ENCODE measurements around the gene TSHZ1.

TSHZ1 gene

GRCh38 chr18:75216212-75216910, 5.8 kb downstream of the TSHZ1 start:
- in situ Hi-C loops (cut with HindIII; ENCODE audit: low pct_ligation_motif_present, low sequenced_read_pairs): no loop called here
- Histone ChIP-seq H3K27ac (no peak overlapping the region), H3K27me3 (replicated peaks) (no peaks in the 10 kb centered on the region), H3K36me3 (replicated peaks) (no peaks in the 10 kb centered on the region), H3K4me3 (ENCODE audit: low read depth, low read length) (no peak overlapping the region)
- TF ChIP-seq, protein P1, sequence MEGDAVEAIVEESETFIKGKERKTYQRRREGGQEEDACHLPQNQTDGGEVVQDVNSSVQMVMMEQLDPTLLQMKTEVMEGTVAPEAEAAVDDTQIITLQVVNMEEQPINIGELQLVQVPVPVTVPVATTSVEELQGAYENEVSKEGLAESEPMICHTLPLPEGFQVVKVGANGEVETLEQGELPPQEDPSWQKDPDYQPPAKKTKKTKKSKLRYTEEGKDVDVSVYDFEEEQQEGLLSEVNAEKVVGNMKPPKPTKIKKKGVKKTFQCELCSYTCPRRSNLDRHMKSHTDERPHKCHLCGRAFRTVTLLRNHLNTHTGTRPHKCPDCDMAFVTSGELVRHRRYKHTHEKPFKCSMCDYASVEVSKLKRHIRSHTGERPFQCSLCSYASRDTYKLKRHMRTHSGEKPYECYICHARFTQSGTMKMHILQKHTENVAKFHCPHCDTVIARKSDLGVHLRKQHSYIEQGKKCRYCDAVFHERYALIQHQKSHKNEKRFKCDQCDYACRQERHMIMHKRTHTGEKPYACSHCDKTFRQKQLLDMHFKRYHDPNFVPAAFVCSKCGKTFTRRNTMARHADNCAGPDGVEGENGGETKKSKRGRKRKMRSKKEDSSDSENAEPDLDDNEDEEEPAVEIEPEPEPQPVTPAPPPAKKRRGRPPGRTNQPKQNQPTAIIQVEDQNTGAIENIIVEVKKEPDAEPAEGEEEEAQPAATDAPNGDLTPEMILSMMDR (IDR thresholded peaks at IDR 0.05; ENCODE audit: low read depth, low read length, missing control alignments): no peak
- no peak for DNase-seq

GRCh38 chr18:75216911-75217689, 6.5 kb downstream of the TSHZ1 start:
- no peak for DNase-seq
- Histone ChIP-seq H3K27me3 (replicated peaks) (no peaks in the 10 kb centered on the region), H3K4me3 (ENCODE audit: low read depth, low read length) (no peak overlapping the region), H3K27ac (no peak overlapping the region), H3K36me3 (replicated peaks) (no peaks in the 10 kb centered on the region)
- in situ Hi-C loops (cut with HindIII; ENCODE audit: low pct_ligation_motif_present, low sequenced_read_pairs): no loop called here
- TF ChIP-seq, protein P1 (IDR thresholded peaks at IDR 0.05; ENCODE audit: low read depth, low read length, missing control alignments): no peak

- no peaks in the 10 kb centered on the region for H3K36me3 ChIP-seq (replicated peaks)
- in situ Hi-C loops (cut with HindIII; ENCODE audit: low pct_ligation_motif_present, low sequenced_read_pairs): no loop called here
- H3K27ac ChIP-seq: no peak overlapping the region
- no peak overlapping the region for H3K4me3 ChIP-seq (ENCODE audit: low read depth, low read length)
- DNase-seq: no peak
- TF ChIP-seq, protein P1 (IDR thresholded peaks at IDR 0.05; ENCODE audit: low read depth, low read length, missing control alignments): no peak
- H3K27me3 ChIP-seq (replicated peaks): no peaks in the 10 kb centered on the region
Measured at GRCh38 chr18:75218065-75218923, 7.7 kb downstream of the TSHZ1 start.

DNA sequence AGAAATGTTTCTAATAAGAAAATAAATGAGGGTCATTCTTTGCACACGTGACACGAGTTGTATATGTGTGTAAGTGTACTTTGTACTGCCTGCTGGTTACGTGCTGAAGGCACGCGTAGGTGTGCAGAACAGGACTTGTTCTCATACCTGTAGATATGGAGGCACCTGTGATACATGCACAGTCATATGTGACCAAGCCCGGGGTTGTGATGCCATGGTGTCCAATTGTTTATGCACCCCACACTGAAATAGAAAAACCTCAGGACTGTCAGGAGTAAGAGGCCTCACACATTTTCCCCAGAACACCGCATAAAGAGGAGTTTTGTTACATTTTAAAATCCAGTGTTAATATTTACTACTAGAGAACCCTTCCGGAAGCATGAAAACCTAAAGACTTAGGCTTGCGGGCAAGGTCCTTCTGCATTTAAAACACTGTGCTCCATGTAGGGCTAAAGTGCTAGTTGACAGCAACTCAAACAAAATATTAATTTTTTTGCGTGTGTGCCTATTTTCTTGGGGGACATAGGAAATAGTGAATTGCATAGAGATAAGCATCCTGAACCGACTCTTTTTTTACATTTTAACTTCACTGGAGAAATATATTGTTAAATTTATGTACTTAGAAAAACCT, 9.3 kb downstream of the TSHZ1 start:
- no peak overlapping the region for H3K4me3 ChIP-seq (ENCODE audit: low read depth, low read length)
- in situ Hi-C loops (cut with HindIII; ENCODE audit: low pct_ligation_motif_present, low sequenced_read_pairs): no loop called here
- no peak for DNase-seq
- TF ChIP-seq, protein P1 (IDR thresholded peaks at IDR 0.05; ENCODE audit: low read depth, low read length, missing control alignments): no peak
- H3K36me3 ChIP-seq (replicated peaks): no peaks in the 10 kb centered on the region
- H3K27ac ChIP-seq: no peak overlapping the region
- H3K27me3 ChIP-seq (replicated peaks): no peaks in the 10 kb centered on the region

DNA sequence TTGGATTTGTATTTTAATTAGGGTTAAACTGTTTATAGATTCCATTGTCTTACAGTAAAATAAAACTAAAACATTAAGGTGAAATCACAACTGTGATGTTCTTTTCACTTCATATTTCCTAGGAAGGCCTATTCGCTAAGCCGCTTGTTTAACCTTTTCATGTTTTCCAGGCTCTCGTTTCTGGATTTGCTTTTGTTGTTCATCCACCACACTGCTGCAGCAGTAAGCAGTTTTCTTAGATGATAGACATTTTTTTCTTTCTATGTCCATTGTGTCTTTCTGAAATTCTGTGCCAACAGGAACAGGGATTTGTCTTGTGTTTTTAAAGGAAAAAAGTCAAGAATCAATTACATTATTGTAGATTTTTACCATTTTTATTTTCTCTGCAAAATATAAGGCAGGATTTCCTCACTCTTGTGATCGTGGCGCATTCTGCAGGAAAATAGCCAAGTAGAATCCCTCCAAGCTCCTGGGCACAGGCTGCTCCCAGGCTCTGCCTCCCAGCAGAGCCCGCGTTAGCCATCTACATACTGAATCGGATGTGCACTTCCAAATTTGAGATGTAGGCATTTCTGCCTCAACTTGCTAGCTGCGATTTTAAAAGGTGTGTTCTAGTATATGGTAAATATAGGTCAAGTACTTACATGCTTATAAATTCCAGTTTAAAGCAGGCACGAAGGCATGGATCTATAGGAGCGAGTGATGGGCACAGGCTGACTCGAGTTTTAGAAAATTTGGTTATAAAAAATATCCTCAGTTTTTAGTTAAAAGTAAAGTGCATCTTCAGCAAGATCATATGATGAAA, 10.2 kb downstream of the TSHZ1 start:
- Histone ChIP-seq H3K36me3 (replicated peaks) (no peaks in the 10 kb centered on the region), H3K4me3 (ENCODE audit: low read depth, low read length) (no peak overlapping the region), H3K27ac (no peak overlapping the region), H3K27me3 (replicated peaks) (no peaks in the 10 kb centered on the region)
- in situ Hi-C loops (cut with HindIII; ENCODE audit: low pct_ligation_motif_present, low sequenced_read_pairs): no loop called here
- no peak for DNase-seq
- TF ChIP-seq, protein P1 (IDR thresholded peaks at IDR 0.05; ENCODE audit: low read depth, low read length, missing control alignments): no peak
